NCI-H1417 (cell line): Measurements from ENCODE around the gene GABBR1.

Source experiments
- DNase-seq, 3 experiments: peaks; one replicate each; lab custom pipeline; 2025; lab: John Stamatoyannopoulos, UW

The GABBR1 gene

DNA sequence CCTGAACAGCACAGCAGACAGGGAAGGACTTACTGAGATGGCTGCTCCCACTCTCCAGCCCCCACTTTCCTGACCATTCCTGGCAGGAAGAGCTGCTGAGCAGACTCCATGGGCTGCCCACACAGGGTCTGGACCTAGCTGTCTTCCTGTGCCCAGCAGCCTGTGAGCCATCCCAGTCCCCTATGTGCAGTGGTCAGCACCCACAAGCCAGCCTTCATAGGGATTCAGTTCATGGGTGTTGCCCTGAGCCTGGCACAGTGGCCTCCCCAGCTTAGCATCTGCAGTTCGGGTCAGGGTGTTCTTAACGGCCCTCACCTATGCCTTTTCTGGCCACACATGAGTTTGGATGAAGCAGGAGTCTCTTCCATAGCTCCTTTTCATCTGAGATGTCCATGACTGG, 105.4 kb downstream of the GABBR1 start:
- no peak for DNase-seq

DNA sequence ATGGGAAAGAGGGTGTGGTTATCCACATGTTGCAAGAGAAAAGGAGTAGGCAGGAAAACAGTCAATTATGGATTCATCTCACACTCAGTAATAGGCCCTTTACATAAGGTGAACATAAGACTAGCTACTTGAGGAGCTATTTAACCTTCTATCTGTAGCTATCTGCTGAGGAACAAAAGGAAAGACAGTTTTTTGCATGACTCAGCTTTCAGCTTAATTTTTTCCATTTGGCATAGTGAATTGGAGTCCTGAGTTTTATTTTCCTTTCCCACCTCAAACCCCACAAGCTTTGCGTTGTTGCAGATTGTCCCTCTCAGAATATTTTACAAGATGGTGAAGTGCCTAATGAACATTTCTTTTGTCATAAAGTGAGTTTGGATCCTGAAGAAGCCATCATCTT, 105.9 kb downstream of the GABBR1 start:
- no peak for DNase-seq

DNA sequence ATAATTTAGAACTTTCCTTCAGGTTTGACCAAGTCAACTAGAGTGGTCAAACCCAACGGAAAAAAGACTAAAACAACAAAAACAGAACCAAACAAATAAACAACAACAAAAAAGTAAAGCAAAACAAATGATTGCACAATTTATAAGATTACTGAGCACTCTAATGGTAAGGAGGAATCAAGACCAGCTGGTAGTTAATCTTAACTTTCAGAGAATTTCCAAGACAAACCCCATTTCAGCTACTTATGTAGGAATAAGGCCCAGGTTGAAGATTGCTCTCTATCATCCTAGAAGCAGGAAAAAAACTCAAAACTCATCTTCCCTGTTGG, 107.7 kb downstream of the GABBR1 start:
- no peak for DNase-seq

DNA sequence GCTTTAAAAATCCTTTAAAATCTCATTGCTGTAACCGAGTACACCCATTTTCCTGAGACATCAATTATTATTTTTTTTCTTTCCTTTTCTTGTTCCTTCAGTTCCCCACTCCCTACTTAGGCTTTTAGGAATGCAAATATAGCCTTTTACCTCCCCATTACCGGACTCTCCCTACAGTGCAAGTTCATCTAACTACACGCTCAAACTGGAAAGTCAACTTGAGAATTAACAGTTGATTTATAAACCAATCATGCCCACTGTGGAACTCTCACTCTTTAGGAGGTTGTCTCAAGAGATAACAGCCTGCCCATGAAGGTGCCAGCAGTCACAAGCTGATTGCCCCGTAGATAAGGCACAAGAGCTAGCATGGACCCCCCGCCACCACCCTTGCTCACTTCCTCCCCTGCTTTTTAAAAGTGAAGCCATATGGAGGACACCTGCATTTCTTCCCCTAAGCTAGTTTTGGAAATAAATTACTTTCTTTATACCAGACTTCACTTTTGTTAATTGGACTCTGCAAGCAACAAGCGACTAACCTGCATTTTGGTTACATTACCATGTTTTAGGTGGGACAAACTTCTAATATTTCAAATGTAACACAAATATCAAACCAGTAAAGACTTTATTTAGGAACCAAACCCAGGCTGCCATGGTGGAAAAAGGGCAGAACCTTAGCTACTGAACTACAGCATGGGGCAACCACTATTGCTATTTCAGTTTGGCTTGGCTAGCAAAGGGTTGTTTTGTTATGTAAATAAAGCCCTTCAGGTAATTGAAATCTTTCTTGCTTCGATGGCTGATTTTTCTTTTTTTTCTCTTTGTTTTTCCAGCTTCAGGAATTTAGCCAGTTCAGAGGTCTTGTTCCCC, 108.3 kb downstream of the GABBR1 start:
- DNase-seq, result no peak

DNA sequence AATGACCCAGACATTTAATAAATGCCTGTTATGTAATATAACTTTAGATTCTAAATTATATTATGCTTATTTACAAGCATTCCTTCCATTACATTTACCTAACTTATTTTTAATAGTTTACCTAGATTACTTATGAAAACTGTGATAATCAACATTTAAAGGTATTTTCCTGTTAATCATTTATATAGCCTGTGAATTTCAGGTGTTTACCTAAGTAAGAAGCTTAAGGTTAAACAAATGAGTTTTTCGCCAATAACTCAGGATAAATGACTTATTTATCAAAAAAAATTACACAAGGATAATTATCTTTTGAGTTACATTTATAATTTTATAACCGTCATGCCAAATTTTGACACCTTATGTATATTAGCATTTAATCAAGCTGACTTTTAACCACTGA, 108.9 kb downstream of the GABBR1 start:
- DNase-seq, result no peak

DNA sequence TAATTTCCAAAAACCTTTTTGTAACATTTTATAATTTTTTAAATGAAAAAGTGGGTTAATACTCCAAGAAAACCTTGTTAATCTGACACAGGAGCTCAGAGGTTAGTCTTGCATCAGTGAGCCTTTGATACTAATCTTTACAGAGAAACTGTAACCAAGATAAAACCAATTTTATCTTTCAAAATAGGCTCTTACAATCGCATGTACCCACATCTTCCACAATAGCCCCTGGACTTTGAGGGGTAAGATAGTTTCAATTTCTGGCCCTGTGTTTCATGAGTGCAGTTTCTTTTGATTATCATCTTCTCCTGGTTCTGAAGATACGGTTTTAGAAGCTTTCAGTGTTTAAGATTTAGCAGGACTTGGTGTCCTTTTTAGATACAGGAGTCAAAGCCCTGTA, 110.8 kb downstream of the GABBR1 start:
- no peak for DNase-seq

DNA sequence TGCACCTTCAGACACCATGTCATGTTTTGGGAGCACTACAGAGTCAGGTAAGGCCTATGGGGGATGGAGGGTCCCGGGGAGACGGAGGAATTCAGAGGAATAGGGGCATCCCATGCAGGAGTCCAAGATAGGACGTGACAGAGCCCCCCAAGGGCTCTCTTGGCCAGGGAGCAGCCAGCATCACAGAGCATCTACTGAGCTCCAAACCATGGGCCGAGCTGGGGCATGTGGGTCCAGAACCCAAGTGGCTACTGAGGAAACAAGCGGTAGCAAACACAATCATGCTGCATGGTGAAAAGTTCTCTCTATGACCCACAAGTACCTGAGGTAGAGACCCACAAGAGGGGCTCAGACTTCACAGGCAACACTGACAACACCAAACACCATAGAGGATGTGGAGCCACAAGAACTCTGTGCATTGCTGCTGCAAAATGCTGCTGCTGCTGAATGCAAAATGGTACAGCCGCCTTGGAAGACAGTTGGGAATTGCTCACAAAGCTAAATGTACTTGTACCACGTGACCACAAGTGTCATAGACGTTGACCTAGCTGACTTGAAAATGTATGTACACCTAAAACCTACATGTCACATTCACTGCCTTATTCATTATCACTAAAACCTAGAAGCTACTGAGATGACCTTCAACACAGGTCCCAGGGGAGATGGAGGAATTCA, 111.8 kb downstream of the GABBR1 start:
- no peak for DNase-seq

DNA sequence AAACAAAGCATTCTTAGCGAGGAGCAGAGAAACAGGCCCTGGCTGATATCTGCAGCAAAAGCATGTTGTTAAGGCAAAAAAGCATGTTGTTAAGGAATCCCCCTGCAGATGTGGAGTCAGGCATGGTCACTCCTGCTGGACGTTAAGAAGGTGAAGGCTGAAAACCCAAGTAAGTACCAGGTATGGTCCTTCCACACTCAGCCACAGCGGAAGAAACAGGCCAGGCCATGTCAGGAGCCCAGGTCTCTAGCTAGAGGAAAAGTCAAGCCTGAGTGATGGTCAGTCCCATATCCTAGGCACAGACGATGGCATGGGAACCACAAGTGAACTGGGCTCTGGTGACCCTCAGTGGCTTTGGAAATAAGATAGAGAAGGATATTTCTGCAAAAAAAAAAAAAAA, 112.8 kb downstream of the GABBR1 start:
- no peak for DNase-seq

DNA sequence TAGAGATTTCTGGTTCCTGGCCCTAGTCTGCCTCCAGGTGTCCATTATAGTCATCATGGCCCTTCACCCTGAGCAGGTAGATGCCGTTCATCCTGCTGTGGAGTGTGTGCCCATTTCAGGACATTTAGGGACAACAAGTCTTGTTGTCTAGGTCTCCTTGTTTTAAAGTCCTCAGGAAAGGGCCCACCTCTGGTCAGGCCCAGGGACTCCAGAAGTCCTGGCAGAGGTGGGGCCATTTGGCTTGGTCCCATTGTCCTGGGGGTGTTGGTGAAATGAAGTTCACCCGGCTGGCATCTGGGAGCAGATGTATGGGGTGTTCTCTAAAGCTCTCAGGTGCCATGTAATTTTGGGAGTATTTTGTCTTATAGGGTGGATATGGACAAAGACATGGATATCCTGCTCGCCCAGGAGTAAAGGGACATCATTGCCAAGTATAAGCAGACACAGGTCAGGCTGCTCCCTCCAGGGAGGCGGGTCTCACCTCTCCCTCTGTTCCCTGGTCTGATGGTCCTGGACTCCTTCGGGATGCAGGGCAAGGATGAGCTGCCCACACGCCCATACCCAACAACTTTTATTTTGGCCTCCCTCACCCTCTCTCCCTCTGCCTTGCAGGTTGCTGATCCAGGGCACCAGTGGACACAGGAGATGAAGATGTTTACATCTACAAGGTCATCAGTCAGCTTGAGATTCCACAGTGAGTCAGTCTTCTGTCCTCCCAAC, 113.5 kb downstream of the GABBR1 start:
- no peak for DNase-seq

DNA sequence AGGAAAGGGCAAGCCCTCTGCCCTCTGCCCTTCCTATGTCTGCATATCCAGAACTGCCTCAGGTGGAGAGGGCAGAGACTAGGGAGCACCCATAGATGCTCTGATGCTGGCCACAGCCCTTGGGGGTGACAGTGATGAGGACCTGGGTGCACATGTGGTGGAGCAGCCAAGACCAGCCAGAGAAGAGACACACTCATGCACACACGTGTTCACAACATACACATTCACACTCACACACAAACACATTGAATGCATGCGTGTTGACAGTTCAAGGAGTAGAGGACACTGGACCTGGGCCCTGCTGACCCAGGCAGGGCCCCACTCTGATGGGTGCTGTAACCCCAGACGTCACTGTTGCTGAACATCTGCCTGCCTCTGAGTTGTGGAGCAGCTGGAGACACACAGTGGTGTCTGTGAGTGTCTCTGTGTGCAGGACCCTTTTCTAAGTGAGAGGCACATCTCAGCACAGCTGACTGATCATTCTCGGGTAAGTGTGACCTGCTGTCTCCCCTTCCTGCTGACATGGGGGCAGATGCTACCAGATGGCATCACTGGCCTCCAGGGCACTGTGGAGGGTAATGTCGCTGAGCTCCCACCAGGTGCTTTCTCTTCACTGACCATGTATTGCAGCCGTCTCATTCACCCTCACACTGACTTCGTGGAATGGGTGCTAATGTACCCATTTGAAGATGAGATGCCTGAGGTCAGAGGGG, 115.1 kb downstream of the GABBR1 start:
- no peak for DNase-seq

DNA sequence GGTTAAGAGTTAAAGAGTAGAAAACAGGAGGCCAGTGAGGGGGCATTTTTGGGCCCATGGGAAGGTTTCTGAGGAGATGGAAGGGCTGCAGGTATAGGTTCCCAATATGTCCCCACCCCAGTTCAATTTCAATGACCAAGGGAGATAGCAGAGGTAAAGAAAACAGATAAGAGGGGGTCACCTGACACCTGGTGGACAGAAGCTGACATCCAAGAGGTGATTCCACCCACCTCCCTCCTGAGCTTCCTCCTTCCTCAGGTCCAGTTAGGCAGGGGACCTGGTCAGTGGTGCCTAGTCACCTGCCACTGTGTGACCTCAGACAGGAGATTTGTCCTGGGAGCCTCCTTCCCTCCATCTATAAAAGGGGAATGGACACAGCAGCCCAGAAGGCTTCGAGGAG, 115.7 kb downstream of the GABBR1 start:
- no peak for DNase-seq

DNA sequence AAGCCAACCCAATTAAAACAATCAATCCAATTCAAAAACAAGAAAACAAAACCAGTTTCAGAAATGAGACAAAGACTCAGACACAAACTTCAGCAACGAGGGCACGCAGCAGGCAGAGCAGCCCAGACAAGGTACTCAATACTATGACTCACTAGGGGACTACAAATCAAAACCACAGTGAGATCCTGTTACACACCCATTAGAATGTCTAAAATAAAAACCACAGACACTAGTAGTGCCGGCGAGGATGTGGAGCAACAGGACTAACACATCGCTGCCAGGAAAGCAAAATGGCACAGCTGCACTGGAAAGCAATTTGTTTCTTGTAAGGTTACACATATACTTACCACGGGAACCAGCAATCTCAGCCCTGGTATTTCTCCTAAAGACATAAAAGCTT, 116.9 kb downstream of the GABBR1 start:
- peak in 2 of 3 experiments; percentile 0 to 19 for DNase-seq

DNA sequence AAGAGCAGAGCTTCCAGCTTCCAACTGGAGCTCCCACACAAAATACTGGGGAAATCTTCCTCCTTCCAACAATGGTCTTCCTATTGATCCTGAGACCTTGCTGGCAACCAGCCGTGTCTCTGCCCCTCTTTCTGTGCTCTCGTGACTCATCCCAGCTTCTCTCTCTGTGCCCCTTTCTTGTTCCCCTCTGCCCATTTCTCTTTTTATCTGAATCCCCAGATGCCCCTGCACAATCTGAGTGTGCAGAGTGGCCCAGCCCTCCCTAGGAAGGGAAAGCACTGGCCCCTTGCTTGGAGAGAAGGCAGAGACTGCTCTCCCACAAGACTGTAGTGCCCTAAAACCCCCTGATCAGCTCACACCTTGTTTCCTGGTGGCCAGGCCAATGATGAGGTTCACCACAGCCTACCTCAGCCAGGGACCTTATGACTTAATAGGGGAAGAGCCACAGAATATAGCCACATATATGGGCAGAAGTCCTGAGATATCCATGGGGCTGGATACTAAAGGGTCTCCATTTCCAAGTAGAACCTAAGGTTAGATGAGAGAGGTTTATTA, 122.2 kb downstream of the GABBR1 start:
- DNase-seq, result no peak

DNA sequence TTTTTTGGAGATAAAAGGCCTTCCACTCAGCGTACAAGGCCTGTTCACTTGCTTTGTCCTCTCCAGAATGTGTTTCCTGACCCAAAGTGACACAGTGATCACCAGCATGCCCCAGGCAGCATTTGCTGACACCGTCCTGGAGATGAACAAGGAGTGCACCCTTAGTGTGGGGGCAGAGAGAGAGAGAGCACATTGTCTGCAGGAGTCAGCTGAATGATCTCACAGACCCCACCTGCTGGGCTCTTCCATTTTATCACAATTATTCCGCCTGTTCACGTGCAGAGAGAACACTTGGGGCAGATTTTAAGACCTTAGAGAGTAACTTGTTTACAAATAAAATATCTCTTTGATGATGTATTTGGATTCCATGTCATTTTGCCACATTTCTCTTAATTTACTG, 122.8 kb downstream of the GABBR1 start:
- peak in 1 of 3 experiments; percentile 19 for DNase-seq
